Stimulated activated CD4-positive, alpha-beta T cell treated with anti-CD3 and anti-CD28 coated beads, Interleukin-4, amount 100 ng/mL, for 24 hours (primary cell): ENCODE measurements around the gene EIF4EBP2.

Experiments used
- DNase-seq: peaks from one replicate; pipeline ENCODE4 v3.0.0-alpha.2; 2020

EIF4EBP2 gene

GRCh38 chr10:70433581-70434280, 29.8 kb downstream of the EIF4EBP2 start:
- DNase-seq: no peak

DNA sequence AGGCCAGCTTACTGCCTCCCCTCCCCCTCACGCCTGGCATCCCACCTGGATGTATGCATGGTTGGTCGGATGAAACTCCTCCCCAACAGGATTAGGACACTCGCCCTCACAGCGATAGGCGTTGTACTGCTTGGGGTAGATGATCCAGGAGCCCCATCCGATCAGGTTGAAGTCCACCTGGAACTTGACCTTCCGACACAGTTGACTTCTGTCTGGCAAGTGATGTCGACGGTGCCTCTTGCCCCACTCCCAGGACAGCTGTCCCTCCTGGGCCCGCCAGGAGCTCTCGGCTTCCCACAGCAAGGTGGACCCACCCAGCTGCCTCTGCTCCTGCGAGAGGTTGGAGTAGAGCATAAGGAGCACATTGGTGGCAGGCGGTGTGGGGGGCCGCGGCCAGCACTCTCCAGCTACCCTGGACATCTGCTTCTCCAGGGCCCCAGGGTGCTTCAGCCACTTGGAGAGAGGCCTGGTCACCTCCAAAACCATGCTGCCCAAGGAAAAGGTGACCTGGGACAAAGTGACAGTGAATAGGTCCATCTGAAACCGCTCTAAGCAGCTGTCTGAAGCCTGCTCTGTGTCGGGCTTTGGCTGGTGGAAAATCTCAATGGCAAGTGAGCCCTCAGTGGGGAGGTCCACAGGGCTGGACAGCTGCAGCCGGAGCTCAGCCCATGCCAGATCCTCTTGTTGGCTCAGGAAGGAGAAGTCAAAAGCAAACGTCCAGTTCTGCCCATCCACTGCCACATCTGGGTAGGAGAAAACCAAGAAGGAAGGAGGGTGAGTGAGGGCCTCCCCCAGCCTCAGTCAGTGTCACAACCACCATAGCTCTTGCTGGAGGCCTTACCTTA, 31.5 kb downstream of the EIF4EBP2 start:
- DNase-seq: no peak

DNA sequence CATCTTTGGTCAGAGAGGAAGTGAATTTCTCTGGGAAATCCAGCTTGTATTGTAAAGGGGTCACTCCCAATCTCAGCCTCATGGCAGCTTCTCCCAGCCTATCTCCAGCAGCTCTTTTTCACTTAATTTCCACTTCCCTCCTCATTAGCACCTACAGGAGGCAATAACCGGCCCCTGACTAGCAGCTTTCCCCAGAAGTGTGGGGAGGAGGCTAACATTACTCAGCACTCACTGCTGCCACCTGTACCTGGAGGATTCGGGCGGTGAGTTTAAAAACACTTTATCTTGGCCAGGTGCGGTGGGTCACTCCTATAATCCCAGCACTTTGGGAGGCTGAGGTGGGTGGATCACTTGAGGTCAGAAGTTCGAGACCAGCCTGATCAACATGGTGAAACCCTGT, 33.8 kb downstream of the EIF4EBP2 start:
- no peak for DNase-seq

DNA sequence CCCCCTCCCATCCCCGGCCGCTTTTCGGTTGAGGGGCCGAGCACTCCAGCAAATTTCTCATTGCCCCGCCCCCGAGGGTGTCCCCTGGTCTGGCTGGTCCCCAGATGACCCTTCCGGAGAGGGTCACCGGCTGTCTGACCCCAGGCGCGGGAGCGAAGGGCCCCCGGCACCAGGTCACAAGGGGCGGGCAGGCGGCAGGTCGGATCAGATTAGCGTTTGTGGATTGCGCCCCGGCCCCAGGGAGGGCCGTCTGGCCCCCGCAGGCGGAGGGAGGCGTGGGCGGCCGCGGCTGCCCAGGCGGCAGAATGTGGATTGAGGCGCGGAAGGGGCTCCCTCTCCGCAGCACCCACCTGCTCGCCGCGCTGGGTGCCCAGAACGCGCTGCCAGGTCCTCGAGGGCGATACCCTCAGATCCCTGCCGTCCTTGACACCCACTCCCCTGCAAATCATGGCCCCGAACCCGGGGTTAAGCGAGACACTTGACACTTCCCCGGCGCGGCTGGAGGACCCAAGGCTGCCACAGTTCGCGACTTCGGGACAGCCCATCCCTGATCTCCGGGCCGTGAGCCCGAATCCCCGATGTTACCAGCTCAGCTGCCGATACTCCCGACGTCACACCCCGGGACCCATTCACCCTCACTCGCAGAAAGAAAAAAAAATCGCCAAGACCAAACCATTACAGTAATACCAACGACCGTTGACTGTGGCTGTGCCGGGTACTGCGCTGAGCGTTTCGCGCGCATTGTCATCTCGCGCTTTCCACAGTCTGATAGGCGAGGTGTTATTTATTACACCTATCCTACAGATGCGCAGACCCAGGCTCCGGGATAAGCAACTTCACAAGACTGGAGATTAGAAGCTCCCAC, 36.6 kb downstream of the EIF4EBP2 start:
- DNase-seq: peak; percentile 8

DNA sequence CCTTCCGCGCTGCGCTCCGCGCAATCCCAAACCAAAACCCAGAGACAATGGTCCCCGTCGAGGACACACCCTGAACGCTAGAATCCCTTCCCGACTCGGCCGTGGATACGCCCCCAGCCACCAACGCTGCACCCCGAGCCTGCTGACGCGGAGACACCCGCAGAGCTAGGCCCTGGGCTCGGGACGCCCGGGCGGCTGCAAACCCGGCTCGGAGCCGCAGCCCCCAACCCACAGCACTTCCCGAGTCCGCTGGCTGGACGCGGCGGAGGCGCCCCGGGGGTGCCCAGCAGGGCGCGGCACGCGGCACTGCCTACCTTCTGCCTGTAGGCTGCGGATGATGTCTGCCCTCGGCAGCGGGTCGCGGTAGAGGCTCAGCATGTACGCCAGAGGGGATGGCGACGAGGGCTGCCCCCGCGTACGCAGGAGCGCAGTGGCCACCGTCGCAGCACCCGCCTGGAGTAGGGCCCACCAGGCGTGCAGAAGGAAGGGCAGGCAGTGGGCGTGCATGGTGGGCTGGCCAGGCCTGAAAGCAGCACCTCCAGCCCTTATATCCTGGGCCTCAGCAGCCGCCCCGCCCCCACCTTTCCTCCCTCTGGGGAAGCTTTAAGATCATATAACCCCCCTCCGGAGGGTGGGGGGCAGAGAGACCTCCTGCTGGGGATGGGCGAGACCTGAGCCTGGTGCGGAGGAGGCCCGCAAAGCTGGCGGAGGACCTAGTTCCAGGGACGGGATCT, 37.4 kb downstream of the EIF4EBP2 start, which contains the start of gene NODAL:
Gene NODAL, minus strand, starts transcription at position 521 of the 734 bp plus-strand sequence. Its CDS starts 14 bp downstream, at position 507.
- no peak for DNase-seq

DNA sequence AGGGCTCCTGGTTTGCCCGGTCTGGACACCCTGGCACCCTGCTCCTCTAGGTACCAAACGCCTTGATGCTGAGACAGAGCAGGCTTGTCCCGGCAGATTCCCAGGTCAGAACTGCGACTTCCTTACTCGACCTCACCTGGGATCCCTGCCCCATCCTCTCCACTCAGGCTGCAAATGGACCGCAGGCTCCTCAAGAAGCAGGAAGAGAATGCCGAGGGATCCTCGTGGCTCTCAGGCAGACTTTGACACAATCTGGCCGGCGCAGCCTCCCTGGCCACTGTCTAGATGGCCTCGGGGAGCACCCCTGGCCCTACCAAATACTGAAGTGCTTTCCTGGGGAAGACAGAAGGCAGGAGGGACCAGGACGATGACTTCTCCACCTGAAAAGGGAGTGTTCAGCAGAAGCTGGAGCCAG, 38.0 kb downstream of the EIF4EBP2 start:
- DNase-seq: no peak

DNA sequence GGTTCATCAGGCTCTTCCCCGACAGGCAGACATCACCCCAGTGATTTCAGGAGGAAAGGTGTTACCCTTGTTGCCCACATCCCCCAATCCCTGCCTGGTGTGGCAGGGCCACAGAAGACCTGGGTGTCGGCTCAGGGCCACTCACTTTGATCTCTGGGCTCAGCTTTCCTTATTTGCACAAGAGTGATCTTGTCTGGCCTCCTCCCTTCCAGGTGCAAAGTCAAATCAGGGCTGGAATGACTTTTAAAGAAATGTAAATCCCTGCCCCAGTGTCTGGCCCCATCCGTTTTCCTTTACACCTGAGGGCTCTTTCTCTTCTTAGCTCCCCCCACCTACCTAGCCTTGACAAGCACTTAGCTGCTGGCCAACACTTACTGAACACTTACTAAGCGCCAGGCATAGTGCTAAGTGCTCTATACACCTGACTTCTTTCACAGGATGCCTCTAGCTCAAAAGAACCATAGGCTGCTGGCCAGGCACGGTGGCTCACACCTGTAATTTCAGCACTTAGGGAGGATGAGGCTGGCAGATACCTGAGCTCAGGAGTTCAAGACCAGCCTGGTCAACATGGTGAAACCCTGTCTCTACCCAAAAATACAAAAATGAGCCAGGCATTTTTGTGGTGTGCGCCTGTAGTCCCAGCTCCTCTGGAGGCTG, 38.5 kb downstream of the EIF4EBP2 start:
- no peak for DNase-seq

GRCh38 chr10:70444744-70445143, 40.8 kb downstream of the EIF4EBP2 start:
- no peak for DNase-seq

- DNase-seq: no peak
These were observed 42.0 kb downstream of the EIF4EBP2 start for GRCh38 chr10:70445718-70446657.

DNA sequence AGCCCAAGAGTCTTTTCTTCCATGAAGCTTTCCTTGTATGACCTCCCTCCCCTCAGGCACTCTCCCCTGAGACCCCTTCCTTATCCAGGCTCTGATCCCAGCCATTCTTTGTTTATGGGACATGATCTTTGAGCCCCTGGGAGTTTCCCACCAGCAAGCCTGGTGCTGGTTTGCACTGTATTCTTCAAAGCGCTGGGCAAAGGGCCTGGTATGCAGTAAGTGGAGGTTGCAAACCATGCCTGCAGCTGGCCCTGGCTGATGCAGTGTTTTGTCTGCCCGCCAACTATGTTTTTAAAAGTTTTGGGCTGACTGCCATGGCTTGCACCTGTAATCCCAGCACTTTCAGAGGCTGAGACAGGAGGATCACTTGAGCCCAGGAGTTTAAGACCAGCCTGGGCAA, 44.3 kb downstream of the EIF4EBP2 start:
- DNase-seq: no peak

GRCh38 chr10:70455213-70455630, 51.3 kb downstream of the EIF4EBP2 start:
- no peak for DNase-seq

GRCh38 chr10:70456164-70456563, 52.2 kb downstream of the EIF4EBP2 start:
- no peak for DNase-seq

GRCh38 chr10:70457759-70458305, 53.9 kb downstream of the EIF4EBP2 start:
- DNase-seq: no peak

DNA sequence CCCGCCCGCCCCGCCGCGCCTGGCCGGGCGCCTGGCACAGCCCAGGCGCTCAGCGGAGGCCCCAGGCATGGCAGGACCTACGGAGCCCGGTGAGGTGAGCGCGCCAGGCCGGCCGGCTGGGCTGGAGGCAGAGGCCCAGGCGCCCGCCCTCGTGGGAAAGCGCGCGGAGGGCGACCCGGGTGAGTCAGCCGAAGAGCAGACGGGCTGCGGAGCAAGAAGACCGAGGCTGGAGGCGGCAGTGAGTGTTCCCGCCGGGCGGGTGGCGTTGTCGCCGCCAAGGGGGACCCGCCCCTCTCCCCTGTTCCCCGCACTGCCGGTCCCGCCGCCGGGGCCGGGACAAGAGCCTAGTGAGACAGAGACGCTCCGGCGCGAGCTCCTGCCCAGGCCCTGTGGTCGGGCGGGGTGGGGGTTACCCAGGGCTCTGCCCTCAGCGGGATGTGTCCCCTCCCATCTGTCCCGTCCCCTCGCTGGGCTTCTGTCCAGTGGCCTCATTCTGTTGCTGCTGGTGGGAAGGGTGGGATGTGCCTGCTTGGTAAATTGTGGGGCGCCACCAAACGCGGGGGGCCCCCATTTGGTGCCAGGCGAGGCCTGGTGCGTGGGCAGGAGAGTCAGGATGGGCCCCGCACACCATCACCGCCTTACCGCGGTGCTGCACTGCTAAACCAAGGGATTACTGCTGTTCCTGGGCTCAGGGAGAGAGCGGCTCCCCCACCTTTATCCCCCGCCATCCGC, 54.5 kb downstream of the EIF4EBP2 start:
- DNase-seq: peak; percentile 61

DNA sequence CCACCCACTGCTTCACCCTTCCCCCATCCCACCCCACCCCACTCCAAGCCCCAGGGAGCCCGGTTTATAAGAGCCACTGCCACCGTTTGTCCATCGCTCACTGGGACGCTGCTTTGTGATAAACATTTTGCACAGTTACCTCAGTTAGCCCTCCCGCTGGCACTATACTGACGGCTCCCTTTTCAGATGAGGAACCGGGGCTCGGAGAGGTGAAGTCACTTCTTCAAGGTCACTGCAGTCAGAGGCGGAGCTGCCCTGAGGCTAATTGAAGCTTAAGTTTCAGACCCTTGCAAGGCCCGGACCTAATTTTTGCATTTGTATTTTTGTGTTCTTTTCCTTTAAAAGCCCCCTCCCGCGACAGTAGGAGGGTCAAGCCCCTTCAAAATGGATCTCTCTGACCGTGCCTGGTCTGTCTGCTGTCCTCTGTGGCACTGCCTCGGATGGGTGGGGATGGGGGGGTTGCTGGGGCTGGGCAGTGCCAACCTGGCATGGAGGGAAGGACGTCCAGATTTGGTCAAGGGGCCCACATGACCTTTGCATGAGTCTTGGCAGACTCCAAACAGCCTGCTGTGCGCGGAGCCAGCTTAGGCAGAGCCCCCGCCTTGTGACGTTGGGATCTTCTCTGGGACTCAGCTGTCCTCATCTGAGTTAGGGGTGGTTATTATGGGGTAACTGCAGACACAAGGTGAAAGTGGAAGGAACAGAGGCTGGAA, 55.3 kb downstream of the EIF4EBP2 start:
- DNase-seq: no peak

GRCh38 chr10:70459774-70460490, 56.0 kb downstream of the EIF4EBP2 start:
- DNase-seq: no peak

DNA sequence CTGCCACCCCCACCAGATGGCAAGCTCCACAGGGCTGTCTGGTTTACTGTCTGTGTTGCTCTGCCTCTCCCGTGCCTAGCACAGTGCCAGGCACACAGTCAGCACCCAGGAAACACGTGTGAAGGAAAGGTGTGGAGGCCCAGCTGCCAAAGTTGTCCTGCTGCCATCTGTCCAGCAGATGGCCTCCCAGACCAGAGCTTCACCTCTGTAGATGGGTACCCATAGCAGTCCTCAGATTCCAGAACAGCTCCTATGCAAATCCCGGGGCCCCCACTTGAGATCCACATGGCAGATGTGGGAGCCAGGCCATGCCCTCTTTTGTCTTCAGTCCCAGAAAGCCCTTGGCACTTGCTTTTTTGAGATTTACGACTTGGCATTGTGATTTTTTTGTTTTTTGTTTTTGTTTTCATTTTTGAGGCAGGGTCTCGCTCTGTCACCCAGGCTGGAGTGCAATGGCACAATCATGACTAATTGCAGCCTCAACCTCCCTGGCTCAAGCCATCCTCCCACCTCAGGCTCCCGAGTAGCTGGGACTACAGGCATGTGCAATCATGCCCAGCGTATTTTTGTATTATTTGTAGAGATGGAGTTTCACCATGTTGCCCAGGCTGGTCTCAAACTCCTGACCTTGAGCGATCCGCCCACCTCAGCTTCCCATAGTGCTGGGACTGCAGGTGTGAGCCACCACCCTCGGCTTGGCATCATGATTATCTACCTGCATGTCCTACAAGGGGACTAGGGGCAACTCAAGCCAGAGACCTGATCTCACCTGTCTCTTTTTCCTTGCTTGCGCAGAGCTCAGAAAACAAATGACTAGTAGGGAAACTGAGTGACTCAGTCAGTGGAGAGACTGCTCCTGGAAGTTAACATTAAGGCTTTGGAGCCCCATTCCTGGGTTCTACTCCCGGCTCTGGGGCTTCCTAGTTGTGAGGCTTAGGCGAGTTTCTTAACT, 57.7 kb downstream of the EIF4EBP2 start:
- peak; percentile 60 for DNase-seq
